Peyer's patch (tissue), 4 donors: ENCODE results near the gene OBP2B. TPM values are rescaled to one million over a fixed set of nuclear protein-coding genes. Genes with fewer than 3 reads are reported as not detected.

Experiments used
- DNase-seq, 3 donors: peaks; one replicate each; pipeline ENCODE4 v3.0.0-alpha.2; 2017 to 2019
- H3K27ac ChIP-seq, 4 donors: fragments of 200-600 bp; sonication (generic); one replicate each; pipeline ENCODE4 v1.5.1; 2016 to 2019
- H3K27me3 ChIP-seq, 2 donors: fragments of 200-600 bp; sonication (generic); one replicate each; pipeline ENCODE4 v1.5.1; 2019
- H3K36me3 ChIP-seq, 3 donors: fragments of 200-600 bp; sonication (generic); one replicate each; pipeline ENCODE4 v1.5.1; 2016 to 2019
- H3K4me1 ChIP-seq, 4 donors: fragments of 200-600 bp; sonication (generic); one replicate each; pipeline ENCODE4 v1.5.1; 2016 to 2019
- H3K4me3 ChIP-seq, 4 donors: fragments of 200-600 bp; sonication (generic); 1 replicate in 3 of 4; 2 replicates in 1 of 4; pipeline ENCODE4 v1.5.1; 2016 to 2019; ENCODE audit warnings: mild to moderate bottlenecking in 1 of 4
- H3K9me3 ChIP-seq, 4 donors: fragments of 200-600 bp; sonication (generic); one replicate each; pipeline ENCODE4 v1.5.1; 2016 to 2019; ENCODE audit warnings: mild to moderate bottlenecking in 1 of 4
- CTCF ChIP-seq, 6 experiments: fragments of 450-650 bp in 4 of 6; fragments of 200-600 bp in 2 of 6; sonication (generic) in 1 of 6; IDR thresholded peaks; one replicate each; pipeline ENCODE4 v1.5.1; 2017 to 2019; ENCODE audit warnings: antibody characterized with exemption in 6 of 6, mild to moderate bottlenecking in 3 of 6, moderate library complexity in 1 of 6
- POLR2A ChIP-seq, 2 donors: fragments of 450-650 bp; IDR thresholded peaks; one replicate each; pipeline ENCODE4 v1.5.1; 2017; ENCODE audit warnings: antibody characterized with exemption in 2 of 2, mild to moderate bottlenecking in 2 of 2, moderate library complexity in 2 of 2
- total RNA-seq, 4 donors: library from RNA; depleted of rRNA; stranded (reverse); fragments of >200 nt; gene quantifications; one replicate each; pipeline ENCODE4 v1.1.0, GENCODE V29; 2016

OBP2B gene
- total RNA-seq, 4 donors from 2014 or later: not detected

DNA sequence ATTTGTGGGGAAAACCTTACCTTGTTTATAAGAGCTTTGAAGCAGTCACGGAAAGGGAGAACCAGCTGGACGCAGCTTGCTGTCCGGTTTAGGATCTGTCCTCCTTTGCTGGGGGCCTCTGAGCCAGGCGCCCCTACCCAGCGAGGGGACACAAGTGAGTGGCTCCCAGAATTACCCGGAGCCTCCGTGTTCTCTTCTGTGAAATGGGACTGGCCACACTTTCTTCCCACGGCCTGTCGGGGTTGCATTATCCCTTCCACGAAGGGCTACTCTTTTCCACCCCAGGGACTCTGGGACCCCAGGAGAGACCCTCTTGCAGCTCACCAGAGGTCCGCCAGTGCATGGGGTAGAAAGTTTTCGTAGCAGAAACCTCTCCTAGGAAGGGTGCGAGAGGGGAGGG, 44.9 kb downstream of the OBP2B start:
- H3K27ac ChIP-seq: peak overlapping the region; percentile 47 to 83 (median 68)

GRCh38 chr9:133163504-133164172, 45.4 kb downstream of the OBP2B start, which contains the start of gene GBGT1:
TSS of gene GBGT1 (minus strand) at chr9:133163914. CDS start at chr9:133162412, 1,502 bp downstream.
- TF ChIP-seq CTCF (IDR thresholded peaks at IDR 0.05) (no peak), POLR2A (IDR thresholded peaks at IDR 0.05) (peak in 1 of 2 donors; percentile 32)
- H3K27me3 ChIP-seq: no peaks in the 10 kb centered on the region
- peak within 1 kb of the TSS; percentile 53 to 75 (median 65) for H3K4me3 ChIP-seq
- peak; percentile 77 to 87 (median 79) for DNase-seq
- H3K4me1 ChIP-seq: peaks cover 0 to 24% (median 4%) of the 10 kb centered on the region in 4 donors
- no peaks in the 10 kb centered on the region for H3K36me3 ChIP-seq
- peak within 1 kb of the TSS; percentile 47 to 83 (median 68) for H3K27ac ChIP-seq
- no peaks in the 10 kb centered on the region for H3K9me3 ChIP-seq

More for the DNA sequence above, 44.9 kb downstream of the OBP2B start:
- TF ChIP-seq CTCF (IDR thresholded peaks at IDR 0.05) (no peak), POLR2A (IDR thresholded peaks at IDR 0.05) (no peak)
- H3K9me3 ChIP-seq: no peaks in the 10 kb centered on the region
- peaks cover 0 to 24% (median 4%) of the 10 kb centered on the region in 4 donors for H3K4me1 ChIP-seq
- DNase-seq: peak in 1 of 3 donors; percentile 32
- no peaks in the 10 kb centered on the region for H3K27me3 ChIP-seq
- peak overlapping the region; percentile 53 to 75 (median 65) for H3K4me3 ChIP-seq
- no peaks in the 10 kb centered on the region for H3K36me3 ChIP-seq

GRCh38 chr9:133162861-133163503, 46.1 kb downstream of the OBP2B start:
- Histone ChIP-seq H3K4me3 (peak overlapping the region; percentile 53 to 75 (median 65)), H3K4me1 (peaks cover 0 to 24% (median 4%) of the 10 kb centered on the region in 4 donors), H3K9me3 (no peaks in the 10 kb centered on the region), H3K36me3 (no peaks in the 10 kb centered on the region), H3K27ac (peak overlapping the region; percentile 47 to 83 (median 68)), H3K27me3 (no peaks in the 10 kb centered on the region)
- peak in 2 of 3 donors; percentile 44 to 51 for DNase-seq
- no peak for TF ChIP-seq CTCF (IDR thresholded peaks at IDR 0.05)
- no peak for TF ChIP-seq POLR2A (IDR thresholded peaks at IDR 0.05)

DNA sequence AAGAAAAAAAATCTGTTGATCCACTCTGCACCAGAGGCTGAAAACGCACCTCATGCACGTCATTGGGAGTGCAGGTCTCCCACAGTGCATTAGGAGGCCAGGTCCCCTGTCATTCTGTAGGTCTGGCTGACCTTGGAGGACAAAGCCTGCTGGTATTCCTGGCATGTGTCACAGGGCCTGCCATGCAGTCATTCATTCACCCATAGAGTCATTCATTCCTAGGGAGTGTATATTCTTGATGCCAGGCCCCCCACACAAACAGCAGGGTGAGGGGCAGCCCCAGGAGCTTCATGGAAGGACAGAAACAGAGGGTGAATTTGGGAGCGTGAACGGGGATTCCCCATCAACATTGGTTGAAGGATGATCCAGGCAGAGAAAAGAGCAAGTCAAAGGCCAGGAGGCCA, 47.5 kb downstream of the OBP2B start:
- H3K4me1 ChIP-seq: peaks cover 0 to 24% (median 4%) of the 10 kb centered on the region in 4 donors
- peak in 1 of 3 donors; percentile 41 for DNase-seq
- H3K27me3 ChIP-seq: no peaks in the 10 kb centered on the region
- H3K4me3 ChIP-seq: no peak overlapping the region
- no peaks in the 10 kb centered on the region for H3K9me3 ChIP-seq
- TF ChIP-seq CTCF (IDR thresholded peaks at IDR 0.05): no peak
- TF ChIP-seq POLR2A (IDR thresholded peaks at IDR 0.05): no peak
- no peaks in the 10 kb centered on the region for H3K36me3 ChIP-seq
- H3K27ac ChIP-seq: peak overlapping the region in 1 of 4 donors; percentile 28

GRCh38 chr9:133160742-133161546, 48.1 kb downstream of the OBP2B start:
- no peaks in the 10 kb centered on the region for H3K9me3 ChIP-seq
- H3K4me3 ChIP-seq: no peak overlapping the region
- DNase-seq: peak; percentile 62 to 89 (median 70)
- peak overlapping the region; percentile 24 to 73 (median 44) for H3K27ac ChIP-seq
- TF ChIP-seq POLR2A (IDR thresholded peaks at IDR 0.05) (no peak), CTCF (IDR thresholded peaks at IDR 0.05) (peak; percentile 65 to 94 (median 87))
- H3K36me3 ChIP-seq: no peaks in the 10 kb centered on the region
- H3K4me1 ChIP-seq: peaks cover 0 to 24% (median 4%) of the 10 kb centered on the region in 4 donors
- H3K27me3 ChIP-seq: no peaks in the 10 kb centered on the region
